Measurements from ENCODE around the gene ZNF532. TPM values are rescaled to one million over a fixed set of nuclear protein-coding genes. Genes with fewer than 3 reads are reported as not detected.

ZNF532 gene
- total RNA-seq, 3 donors from 2014 or later: 4.3 to 6.1 (median 5.6) TPM

DNA sequence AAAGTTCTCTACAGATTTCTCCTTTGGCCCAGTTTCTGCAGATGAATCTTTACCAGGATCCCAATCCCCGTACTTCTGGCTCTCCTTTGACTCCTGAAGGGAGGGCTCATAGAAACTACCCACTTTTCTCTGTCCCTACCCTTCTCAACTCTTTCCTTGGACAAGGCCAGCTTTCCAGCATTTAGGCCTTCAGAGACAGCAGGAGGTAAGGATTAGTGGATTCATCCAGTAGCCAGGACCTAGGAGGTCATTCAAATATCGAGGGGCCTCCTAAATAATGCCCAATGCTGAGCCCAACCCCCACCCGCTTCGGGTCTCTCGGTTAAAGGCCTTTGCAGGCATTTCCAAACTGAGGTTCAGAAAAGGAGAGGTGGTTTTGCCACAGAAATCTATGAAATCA lies 4.8 kb upstream of the ZNF532 start:
- Mint-ChIP-seq H3K9me3 (no peaks in the 10 kb centered on the region), H3K27me3 (ENCODE audit: low read depth) (peaks cover 40% of the 10 kb centered on the region), H3K36me3 (ENCODE audit: insufficient read depth) (no peaks in the 10 kb centered on the region), H3K4me3 (no peak overlapping the region), H3K4me1 (ENCODE audit: low read depth) (peaks cover 11% of the 10 kb centered on the region)
- no peak for DNase-seq
- ATAC-seq: no peak

DNA sequence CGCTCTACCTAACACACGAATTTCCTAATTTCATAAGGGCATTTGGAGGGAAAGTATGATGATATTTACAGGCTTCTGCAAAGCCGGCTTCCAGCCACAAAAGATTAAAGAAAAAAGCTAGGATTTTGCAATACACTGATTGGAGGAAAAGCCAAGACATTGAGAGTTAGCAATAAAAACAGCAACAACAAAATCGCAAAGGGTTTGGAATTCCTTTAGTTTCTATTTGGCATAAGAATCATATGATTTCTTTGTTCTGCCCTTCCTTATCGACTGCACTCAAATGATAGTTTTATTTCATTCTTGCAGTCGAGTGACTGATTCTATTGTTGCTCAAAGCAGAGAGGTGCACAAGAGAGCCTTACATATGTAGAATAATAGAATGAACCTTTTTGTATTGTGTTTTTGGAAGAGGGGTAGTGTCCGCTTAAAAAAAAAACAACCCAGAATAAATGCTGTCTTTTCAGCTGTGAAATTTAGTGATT lies 3.9 kb upstream of the ZNF532 start:
- Mint-ChIP-seq H3K9me3 (no peaks in the 10 kb centered on the region), H3K36me3 (ENCODE audit: insufficient read depth) (no peaks in the 10 kb centered on the region), H3K4me1 (ENCODE audit: low read depth) (peaks cover 11% of the 10 kb centered on the region), H3K27me3 (ENCODE audit: low read depth) (peaks cover 47% of the 10 kb centered on the region), H3K4me3 (no peak overlapping the region)
- DNase-seq (no peak), ATAC-seq (no peak)

DNA sequence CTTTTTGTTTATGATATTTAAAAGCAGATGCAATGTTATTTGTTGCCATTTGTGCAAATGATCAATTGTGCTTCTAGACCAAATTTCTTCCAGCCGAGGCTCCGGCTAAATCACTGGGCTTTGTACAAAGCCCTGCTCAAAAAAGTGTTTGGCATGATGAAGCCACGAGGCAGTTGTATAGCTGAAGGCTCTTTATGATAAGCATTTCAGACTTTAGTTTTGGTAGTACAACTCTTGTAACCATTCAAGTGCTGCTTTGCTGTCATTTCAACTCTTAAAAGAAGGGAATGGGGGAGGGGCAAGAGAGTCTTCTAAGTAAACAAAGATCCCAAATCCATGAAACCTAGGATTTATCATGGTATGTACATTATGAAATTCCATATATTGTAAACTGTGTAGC lies 3.3 kb upstream of the ZNF532 start:
- Mint-ChIP-seq H3K36me3 (ENCODE audit: insufficient read depth) (peaks cover 1% of the 10 kb centered on the region), H3K4me3 (no peak overlapping the region), H3K27me3 (ENCODE audit: low read depth) (peaks cover 52% of the 10 kb centered on the region), H3K4me1 (ENCODE audit: low read depth) (peaks cover 11% of the 10 kb centered on the region), H3K9me3 (no peaks in the 10 kb centered on the region)
- DNase-seq (no peak), ATAC-seq (no peak)

DNA sequence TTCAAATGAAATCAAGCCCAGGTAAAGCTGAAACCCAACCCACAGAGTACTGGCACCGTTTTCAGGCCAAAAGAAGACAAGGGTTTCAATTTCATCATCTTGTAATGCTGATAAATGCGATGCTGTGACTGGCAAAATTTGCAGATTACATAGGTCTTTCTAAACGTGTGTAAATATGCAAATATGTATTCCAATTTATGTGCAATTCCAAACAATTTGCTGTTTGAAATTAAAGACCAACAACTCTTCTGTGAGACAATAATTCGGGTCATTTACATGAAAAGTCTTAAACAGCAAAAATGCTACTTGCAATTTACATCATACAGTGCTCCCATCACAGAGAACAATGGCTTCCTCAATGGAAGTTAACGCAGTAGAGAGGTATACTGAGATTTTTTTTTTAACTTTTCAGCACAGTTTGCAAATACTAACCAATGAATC lies 2.8 kb upstream of the ZNF532 start:
- Mint-ChIP-seq H3K9me3 (no peaks in the 10 kb centered on the region), H3K4me1 (ENCODE audit: low read depth) (peaks cover 11% of the 10 kb centered on the region), H3K27me3 (ENCODE audit: low read depth) (peaks cover 52% of the 10 kb centered on the region), H3K4me3 (no peak overlapping the region), H3K36me3 (ENCODE audit: insufficient read depth) (peaks cover 1% of the 10 kb centered on the region)
- DNase-seq (no peak), ATAC-seq (no peak)

DNA sequence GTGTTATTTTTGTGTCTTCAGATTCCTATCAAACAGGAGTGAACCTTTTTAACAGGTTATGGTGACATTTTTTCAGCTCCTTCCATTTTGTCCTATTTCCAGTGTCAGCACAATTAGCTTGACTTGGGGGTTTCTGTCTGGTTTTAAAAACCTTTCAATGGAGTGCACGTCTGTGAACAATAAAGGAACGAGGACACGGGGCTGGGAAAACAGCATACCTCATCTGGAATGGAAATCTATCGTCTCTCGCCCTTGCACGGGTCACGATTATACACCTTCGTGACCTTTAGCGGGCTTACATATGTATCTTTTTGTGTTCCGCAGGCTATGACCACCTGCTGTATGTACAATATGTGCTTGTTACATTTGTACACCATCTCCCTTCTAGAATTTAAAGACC lies 2.3 kb upstream of the ZNF532 start:
- Mint-ChIP-seq H3K4me3 (peak overlapping the region; percentile 71), H3K27me3 (ENCODE audit: low read depth) (peaks cover 52% of the 10 kb centered on the region), H3K9me3 (no peaks in the 10 kb centered on the region), H3K36me3 (ENCODE audit: insufficient read depth) (peaks cover 1% of the 10 kb centered on the region), H3K4me1 (ENCODE audit: low read depth) (peaks cover 11% of the 10 kb centered on the region)
- no peak for DNase-seq
- no peak for ATAC-seq

DNA sequence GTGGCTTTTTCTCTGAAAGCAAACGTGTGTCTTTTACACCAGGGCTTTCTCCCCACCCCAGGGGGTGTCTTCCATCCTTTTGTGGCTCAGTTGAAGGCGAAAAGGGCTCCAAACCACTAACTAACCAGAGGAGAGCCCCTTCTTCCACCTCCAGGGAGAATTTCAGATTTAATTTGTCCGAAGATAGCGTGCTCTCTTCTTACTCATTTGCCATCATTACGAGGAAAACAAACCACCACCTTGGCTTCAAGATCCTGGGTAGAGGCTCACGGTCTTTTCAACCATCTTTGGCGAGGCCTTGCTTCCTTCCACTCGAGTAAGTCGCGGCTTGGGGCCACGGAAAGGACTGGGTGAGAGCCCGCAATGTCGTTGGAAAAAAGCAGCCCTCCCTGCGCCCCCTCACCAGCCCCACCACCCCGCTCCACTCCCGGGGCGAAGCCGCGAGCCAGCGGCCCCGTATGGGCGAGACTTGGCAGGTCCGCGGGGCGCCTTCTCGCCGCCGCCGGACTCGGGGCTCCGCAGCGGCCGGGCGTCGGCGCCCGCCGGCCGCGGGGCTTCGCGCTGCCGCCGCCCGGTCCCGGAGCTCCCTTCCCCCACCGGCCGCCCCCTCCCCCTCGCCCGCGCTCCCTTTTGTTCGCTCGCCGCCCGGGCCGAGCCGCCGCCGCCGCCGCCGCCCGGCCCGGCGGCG lies 1.7 kb upstream of the ZNF532 start:
- Mint-ChIP-seq H3K36me3 (ENCODE audit: insufficient read depth) (peaks cover 1% of the 10 kb centered on the region), H3K9me3 (no peaks in the 10 kb centered on the region), H3K4me3 (peak overlapping the region; percentile 71), H3K27me3 (ENCODE audit: low read depth) (peaks cover 52% of the 10 kb centered on the region), H3K4me1 (ENCODE audit: low read depth) (peaks cover 11% of the 10 kb centered on the region)
- ATAC-seq (peak; percentile 50 to 51), DNase-seq (peak; percentile 12)

DNA sequence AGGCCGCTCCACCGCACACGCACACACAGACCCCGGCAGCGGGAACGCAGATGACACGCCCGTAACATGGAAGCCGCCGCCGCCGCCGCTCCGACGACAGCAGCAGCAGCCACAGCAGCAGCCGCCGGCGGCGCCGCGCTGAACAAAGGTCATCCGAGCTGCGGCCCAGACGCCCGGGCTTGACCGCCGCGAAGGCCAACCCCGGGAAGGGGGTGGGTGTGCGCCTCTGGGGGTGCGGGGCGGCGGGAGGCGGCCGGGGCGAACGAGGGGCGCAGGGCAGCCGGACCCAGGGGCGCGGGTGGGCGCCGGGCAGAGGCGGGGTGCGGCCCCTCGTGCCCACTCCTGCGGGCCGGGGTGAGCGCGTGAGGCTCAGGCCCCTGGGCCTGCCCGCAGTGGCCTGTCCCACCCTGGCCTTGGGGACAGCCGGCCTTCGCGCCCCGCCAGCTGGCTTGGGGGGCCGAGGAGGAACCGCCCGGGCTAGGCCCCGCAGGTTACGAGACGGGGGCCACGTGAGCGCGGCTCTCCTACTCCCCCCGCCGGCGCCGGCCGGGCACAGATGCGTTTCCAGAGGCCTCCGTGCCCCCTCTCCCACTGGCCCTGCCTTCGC lies 1.0 kb upstream of the ZNF532 start:
- peak; percentile 12 for DNase-seq
- Mint-ChIP-seq H3K27me3 (ENCODE audit: low read depth) (peaks cover 51% of the 10 kb centered on the region), H3K9me3 (peaks cover 2% of the 10 kb centered on the region), H3K36me3 (ENCODE audit: insufficient read depth) (peaks cover 5% of the 10 kb centered on the region), H3K4me1 (ENCODE audit: low read depth) (peaks cover 11% of the 10 kb centered on the region), H3K4me3 (no peak overlapping the region)
- ATAC-seq: peak; percentile 69 to 74

DNA sequence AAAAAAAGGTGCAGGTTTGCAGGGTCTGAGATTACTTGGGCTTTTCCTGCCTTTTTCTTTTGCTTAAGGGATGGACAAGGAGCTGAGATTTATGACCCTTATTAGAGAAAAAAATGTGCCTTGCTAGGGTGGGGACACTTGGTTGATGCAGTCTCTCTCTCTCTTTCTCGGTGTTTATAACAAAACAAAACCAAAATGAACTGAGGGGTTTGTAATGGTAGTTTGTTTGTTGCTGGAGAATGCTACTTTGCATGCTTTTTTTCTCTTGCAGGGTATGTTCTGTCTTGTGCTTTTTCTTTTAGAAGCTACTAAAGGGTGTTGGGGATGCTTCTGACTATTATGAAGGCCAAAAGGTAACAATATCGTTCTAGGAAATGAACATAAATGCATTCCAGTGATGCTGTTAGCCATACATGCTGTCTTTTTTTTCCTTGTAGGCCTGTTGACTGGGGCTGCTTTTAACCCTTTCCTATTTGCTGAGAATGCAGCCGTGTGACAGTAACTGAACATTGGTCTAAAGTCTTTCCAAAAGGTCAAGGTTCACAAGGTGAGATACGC lies 435 bp downstream of the ZNF532 start:
- ATAC-seq: no peak
- Mint-ChIP-seq H3K36me3 (ENCODE audit: insufficient read depth) (peaks cover 5% of the 10 kb centered on the region), H3K4me3 (no peak overlapping the region), H3K9me3 (peaks cover 3% of the 10 kb centered on the region), H3K4me1 (ENCODE audit: low read depth) (peaks cover 11% of the 10 kb centered on the region), H3K27me3 (ENCODE audit: low read depth) (peaks cover 47% of the 10 kb centered on the region)
- DNase-seq: no peak

DNA sequence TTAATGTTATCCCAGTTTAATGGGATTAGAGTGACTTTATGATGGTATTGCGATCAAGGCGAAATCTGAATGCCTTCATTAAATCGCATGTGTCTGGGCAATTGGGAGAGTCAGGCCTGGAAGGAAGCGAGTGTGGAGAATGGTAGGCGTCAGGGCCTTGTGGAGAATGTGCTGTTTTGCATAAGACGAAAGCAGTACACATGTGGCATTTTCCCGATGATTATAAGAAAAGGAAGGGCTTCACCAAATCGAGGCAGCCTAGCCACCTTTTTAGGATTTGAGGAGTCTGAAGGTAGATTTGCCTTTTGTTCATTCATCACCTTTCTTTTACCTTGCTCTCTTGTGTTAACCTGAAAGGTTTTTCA lies 1.0 kb downstream of the ZNF532 start:
- Mint-ChIP-seq H3K4me1 (ENCODE audit: low read depth) (peaks cover 11% of the 10 kb centered on the region), H3K27me3 (ENCODE audit: low read depth) (peaks cover 53% of the 10 kb centered on the region), H3K4me3 (no peak overlapping the region), H3K36me3 (ENCODE audit: insufficient read depth) (peaks cover 5% of the 10 kb centered on the region), H3K9me3 (peaks cover 3% of the 10 kb centered on the region)
- DNase-seq: no peak
- ATAC-seq: no peak

DNA sequence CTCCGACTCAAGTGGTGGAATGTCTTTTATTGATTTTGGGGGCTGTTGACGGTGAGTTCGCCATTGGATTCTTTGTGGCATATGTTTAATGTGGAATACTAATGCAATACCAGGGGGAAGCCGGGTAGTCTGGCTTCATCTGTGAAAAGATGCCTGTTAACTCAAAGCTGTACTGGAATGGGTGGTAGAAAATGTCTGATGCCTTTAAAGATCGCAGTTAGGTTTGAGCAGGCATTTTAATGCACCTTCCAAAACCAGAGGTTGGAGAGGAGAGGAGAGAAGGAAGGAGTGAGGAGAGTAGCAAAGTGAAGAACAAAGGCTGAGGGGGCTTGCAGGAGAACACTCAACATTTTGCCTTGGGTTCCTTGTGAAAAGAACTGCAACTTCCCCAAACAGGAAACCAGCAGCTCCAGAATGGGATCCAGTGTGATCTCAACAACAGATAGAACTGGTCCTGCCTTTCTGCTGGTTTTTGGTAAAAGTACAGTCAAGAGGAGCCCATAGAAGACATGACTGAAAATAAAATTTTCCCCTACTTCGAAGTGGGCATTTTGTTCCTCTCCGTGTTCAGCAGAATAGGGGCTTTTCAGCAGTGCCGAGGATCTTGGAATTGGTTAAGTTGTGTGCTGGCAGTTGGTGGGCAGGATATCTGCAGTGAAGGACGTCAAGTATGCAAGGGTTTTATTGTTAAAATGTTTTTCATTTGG lies 1.5 kb downstream of the ZNF532 start:
- H3K4me3 Mint-ChIP-seq: no peak overlapping the region
- H3K9me3 Mint-ChIP-seq: peaks cover 3% of the 10 kb centered on the region
- DNase-seq (no peak), ATAC-seq (no peak)
- peaks cover 5% of the 10 kb centered on the region for H3K36me3 Mint-ChIP-seq (ENCODE audit: insufficient read depth)
- H3K27me3 Mint-ChIP-seq (ENCODE audit: low read depth): peaks cover 56% of the 10 kb centered on the region
- H3K4me1 Mint-ChIP-seq (ENCODE audit: low read depth): peaks cover 11% of the 10 kb centered on the region

DNA sequence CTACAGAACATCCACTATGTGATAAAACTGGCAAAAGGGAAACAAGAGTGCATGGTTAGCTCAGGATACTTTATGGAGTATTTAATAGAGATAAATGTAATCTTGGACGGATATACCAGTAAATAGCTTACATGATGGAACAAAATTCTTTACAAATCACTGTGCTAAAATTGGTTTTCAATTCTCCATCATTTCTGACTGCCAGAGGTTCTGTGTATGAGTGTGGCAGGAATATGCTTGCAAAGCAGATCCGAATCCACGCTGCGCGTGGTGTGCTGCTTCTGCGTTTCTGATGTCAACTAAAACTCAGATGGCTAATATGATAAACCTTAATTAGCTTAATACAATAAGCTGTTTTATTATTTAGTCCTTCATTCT lies 2.1 kb downstream of the ZNF532 start:
- Mint-ChIP-seq H3K27me3 (ENCODE audit: low read depth) (peaks cover 50% of the 10 kb centered on the region), H3K4me1 (ENCODE audit: low read depth) (peaks cover 11% of the 10 kb centered on the region), H3K9me3 (peaks cover 3% of the 10 kb centered on the region), H3K4me3 (no peak overlapping the region), H3K36me3 (ENCODE audit: insufficient read depth) (peaks cover 5% of the 10 kb centered on the region)
- no peak for DNase-seq
- ATAC-seq: no peak

DNA sequence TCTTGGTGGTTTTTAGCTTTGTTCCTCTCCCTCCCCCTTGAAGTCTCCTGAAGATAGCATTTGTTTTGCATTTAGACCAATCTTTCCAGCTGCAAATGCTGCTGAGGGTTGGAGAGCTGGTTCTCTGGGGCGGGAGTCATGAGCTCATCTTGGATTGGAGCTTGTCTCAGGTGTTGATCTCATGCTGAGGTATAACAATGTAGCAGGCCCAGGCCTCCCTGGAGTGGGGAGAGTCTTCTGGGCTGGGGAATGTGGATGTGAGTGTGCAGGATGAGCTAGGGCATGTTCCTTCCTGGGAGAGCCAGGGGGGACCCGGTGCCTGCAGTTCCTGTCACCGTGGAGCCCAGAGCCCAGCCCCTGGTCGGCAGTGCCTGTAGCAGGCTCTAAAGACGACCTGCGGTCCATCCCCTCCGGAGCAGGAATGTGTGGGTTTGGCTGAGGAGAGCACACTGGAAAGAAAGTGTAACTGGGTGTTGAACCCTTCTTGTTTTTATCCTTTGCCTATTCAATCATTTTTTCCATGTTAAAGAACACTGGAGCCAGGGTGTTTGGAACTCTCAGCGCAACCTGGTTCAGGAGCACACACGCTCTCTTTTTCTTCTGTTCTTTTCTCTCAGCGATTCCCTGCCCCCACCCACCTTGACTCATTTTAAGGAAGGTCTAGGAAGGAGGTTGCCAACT lies 2.7 kb downstream of the ZNF532 start:
- Mint-ChIP-seq H3K9me3 (peaks cover 3% of the 10 kb centered on the region), H3K4me1 (ENCODE audit: low read depth) (peaks cover 10% of the 10 kb centered on the region), H3K4me3 (no peak overlapping the region), H3K27me3 (ENCODE audit: low read depth) (peaks cover 44% of the 10 kb centered on the region), H3K36me3 (ENCODE audit: insufficient read depth) (peaks cover 5% of the 10 kb centered on the region)
- DNase-seq (no peak), ATAC-seq (no peak)

DNA sequence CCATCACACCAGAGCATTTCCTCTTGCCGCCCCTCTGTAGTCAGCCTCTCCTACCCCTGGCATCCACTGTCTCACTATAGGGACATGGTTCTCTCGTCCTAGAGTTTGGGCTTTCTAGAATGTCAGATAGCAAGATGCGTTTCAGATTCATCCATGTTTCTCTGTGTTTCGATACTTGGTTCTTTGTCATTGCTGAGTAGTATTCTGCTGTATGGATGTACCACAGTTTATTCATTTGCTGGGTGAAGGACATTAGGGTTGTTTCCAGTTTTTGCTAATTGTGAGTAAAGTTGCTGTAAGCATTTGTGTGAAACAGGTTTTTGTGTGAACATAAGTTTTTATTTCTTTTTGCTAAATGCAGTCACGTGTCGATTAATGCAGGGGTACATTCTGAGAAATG lies 3.8 kb downstream of the ZNF532 start:
- Mint-ChIP-seq H3K4me3 (no peak overlapping the region), H3K36me3 (ENCODE audit: insufficient read depth) (peaks cover 5% of the 10 kb centered on the region), H3K27me3 (ENCODE audit: low read depth) (peaks cover 41% of the 10 kb centered on the region), H3K4me1 (ENCODE audit: low read depth) (peaks cover 5% of the 10 kb centered on the region), H3K9me3 (peaks cover 3% of the 10 kb centered on the region)
- DNase-seq: no peak
- ATAC-seq: no peak

DNA sequence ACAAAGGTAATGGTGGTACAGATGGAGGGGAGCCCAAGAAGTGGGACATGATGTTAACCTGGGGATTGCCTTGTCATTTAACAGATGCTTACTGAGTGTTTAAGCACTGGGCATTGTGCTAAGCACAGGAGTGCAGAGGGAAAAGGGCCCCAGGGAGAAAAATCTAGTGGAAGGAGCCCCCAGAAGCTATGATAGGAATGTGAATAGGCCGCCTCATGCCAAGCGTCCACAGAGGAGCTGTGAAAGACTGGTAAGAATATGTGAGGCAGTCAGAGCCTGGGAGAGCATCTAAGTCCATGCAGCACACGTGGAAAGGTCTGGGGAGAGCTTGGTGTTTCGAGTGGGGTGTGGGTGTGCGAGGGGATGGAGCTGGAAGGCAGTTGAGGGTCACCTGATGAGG lies 5.5 kb downstream of the ZNF532 start:
- H3K36me3 Mint-ChIP-seq (ENCODE audit: insufficient read depth): peaks cover 5% of the 10 kb centered on the region
- no peak for ATAC-seq
- H3K4me3 Mint-ChIP-seq: no peak overlapping the region
- H3K4me1 Mint-ChIP-seq (ENCODE audit: low read depth): no peaks in the 10 kb centered on the region
- no peak for DNase-seq
- H3K9me3 Mint-ChIP-seq: peaks cover 3% of the 10 kb centered on the region
- peaks cover 31% of the 10 kb centered on the region for H3K27me3 Mint-ChIP-seq (ENCODE audit: low read depth)

All from activated T-cell treated with anti-CD3 and anti-CD28 coated beads, Interleukin-2, amount 50 U/mL, for 4 hours (primary cell).